NOMO-1 (cell line): ENCODE measurements around the gene RNF181.
"Not testable (repeated sequence)": the region's sequence is repeated elsewhere in the genome, so short reads cannot be mapped to it uniquely, and the experiment has no call there.

Source experiments
- DNase-seq, 2 experiments: peaks; one replicate each; lab custom pipeline; 2025; ENCODE audit not compliant: unreplicated experiment in 2 of 2; lab: John Stamatoyannopoulos, UW

Gene RNF181

DNA sequence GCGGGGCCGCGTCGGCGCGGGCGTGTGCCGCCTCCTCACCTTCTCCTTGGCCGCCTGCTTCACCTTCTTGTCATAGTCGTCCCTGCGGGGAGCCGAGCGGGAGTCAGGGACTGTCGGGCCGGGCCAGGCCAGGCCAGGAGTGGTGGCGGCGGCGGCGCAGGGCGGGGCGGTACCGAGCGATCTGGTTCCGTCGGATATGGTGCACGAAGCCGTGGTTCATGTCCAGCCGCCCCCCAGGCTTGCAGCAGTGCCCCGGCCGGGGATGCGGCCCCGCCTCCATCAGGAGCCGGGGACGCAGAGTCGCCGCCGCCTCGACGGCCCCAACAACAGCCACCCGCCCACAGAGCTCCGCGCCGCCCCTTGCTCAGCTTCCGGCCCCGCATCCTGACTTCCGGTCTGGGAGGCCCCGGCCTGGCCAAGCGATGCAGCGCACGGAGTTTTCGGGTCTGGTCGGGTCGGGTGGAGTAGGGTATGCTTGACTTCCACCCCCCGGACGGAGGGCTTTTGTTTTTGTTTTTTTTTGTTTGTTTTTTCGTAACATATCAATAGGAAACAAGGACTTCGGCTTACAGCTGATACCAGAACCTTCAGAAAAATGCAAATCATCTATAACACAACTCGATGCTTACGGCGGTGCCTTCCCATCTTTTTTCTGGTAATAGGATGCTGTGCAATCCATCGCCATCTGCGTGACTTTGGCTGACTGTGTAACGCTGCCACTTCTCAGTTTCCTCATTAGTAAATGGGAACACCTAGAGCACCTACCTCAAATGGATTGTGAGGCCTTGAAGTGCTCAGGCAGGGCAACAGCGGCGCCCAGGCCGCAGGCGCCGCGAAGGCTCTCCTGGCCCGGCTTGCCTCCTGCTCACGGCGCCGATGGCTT is 16.4 kb downstream of the RNF181 start, which contains the start of gene C2orf68:
TSS of gene C2orf68 (minus strand) at position 362 of the 883 bp plus-strand sequence. CDS start at position 280, 82 bp downstream.
- peak; percentile 81 to 92 for DNase-seq

DNA sequence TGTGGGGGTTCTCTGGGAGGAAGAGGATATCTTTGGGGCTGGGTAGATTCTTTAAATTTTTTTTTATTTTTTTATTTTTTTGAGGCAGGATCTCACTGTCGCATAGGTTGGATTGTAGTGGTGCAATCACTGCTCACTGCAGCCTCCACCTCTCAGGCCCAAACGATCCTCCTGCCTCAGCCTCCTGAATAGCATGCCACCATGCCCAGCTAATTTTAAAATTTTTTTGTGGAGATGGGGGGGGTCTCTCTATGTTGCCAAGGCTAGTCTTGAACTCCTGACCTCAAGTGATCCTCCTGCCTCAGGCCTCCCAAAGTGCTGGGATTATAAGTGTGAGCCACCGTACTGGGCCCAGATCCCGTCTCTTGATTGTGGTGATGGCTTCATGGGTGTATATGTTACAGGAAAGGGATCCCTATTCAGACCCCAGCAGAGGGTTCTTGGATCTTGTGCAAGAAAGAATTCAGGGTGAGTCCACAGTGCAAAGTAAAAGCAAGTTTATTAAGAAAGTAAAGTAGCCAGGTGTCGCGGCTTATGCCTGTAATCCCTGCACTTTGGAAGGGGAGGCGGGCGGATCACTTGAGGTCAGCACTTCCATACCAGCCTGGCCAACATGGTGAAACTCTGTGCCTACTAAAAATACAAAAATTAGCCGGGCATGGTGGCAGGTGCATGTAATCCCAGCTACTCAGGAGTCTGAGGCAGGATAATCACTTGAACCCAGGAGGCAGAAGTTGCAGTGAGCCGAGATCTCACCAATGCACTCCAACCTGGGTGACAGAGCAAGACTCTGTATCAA is 18.4 kb downstream of the RNF181 start:
- DNase-seq: no peak

DNA sequence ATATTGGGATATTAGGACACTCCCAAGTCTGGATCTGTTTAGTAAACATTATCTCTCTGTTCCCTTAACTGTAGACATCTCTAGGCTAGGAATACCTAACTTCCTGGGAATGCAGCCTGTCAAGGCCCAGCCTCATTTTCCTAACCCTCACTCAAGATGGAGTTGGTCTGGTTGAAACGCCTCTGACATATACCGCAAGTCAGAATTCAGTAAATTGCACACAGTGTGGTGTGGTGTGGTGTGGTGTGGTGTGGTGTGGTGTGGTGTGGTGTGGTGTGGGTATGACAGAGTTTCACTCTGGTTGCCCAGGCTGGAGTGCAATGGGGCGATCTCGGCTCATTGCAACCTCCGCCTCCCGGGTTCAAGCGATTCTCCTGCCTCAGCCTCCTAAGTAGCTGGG is 19.2 kb downstream of the RNF181 start:
- DNase-seq: not testable (repeated sequence)

DNA sequence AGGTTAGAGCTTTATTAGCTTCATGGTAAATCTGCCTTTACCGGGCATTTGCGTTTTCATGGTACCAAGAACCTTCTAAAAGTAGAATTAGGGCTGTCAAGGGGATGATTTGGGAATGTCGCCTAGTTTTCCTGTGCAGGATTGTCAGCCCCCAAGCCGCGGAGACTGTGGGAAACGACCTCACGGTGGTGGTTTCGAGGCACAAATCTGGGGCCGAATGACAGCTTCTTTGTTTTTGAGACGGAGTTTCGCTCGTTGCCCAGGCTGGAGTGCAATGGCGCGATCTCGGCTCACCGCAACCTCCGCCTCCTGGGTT is 19.8 kb downstream of the RNF181 start:
- DNase-seq: no peak

DNA sequence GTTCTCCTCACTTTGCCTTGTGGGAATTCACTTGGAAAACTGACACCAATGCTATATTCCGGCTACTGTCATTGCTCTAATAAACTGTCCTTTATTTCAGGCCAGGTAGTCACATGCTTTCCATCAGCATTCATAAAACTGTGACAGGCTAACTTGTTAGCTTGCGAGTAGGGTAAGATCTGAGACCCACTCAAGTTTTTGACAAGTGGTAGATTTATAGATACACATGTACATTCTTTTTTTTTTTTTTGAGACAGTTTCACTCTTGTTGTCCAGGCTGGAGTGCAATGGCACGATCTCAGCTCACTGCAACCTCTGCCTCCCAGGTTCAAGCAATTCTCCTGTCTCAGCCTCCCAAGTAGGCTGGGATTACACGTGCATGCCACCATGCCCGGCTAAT is 22.2 kb downstream of the RNF181 start:
- not testable (repeated sequence) for DNase-seq

DNA sequence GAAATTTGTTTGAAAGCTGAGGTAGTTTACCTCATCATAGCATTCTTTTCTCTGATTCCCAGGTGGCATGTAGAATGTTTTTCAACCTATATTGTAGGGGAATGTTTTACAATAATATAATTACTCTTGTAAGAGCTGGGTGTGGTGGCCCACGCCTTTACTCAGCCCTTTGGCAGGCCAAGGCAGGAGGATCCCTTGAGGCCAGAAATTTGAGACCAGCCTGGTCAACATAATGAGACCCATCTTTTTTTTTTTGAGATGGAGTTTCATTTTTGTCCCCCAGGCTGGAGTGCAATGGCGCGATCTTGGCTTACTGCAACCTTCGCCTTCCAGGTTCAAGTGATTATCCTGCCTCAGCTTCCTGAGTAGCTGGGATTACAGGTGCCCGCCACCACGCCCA is 24.1 kb downstream of the RNF181 start:
- no peak for DNase-seq

DNA sequence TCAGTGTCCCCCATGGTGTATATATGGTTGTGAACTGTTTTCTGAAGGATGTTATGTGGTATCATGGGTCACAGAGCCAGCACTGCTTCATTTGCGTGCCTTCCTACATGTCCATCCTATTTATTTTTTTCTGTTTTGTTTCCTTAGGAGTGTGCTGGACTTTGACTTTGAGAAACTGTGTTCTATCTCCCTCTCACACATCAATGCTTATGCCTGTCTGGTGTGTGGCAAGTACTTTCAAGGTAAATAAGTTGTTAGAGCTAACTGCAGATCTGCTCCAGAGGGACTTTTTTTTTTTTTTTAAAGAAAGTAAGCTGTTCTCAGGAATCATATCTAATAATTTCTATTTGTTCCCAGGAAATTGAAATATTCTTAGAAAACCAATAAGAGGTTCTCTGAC is 25.8 kb downstream of the RNF181 start:
- no peak for DNase-seq

DNA sequence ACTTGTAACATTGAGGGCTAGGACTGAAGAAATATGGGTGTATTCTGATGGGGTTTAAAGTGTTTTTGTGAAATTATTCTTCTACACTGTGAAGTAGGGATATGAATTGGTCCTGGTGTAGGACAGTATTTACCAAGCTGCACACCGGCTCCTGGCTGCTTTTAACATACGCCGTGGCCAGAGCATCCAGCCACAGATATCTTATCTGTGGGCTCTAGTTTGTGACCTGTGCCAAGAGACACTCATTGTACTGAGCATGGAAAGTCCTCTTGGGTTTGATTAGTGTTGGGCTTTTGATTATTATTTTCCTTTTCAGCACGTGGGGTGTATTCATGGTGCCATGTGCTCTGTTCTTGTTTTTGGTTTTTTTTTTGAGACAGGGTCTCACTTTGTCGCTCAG is 28.4 kb downstream of the RNF181 start:
- no peak for DNase-seq

DNA sequence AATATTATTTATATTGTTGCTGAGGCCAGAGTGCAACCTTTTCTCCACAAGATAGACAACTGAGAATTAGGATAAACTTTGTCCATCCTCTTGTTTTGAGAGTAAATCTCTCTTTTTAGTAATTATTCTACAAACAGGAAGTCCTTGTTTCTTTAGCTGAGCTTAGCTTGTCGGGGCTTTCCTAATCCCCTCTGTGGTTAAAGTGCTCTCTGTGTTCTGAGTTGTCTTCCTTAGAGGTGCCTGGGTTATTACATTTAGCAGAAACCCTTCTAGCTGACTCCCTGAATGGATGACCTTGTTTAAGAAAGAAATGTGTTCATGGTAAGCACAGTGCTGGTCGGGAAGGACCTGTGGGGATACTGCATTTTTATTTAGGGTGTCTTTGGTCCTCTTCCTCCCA is 33.1 kb downstream of the RNF181 start:
- DNase-seq: no peak

DNA sequence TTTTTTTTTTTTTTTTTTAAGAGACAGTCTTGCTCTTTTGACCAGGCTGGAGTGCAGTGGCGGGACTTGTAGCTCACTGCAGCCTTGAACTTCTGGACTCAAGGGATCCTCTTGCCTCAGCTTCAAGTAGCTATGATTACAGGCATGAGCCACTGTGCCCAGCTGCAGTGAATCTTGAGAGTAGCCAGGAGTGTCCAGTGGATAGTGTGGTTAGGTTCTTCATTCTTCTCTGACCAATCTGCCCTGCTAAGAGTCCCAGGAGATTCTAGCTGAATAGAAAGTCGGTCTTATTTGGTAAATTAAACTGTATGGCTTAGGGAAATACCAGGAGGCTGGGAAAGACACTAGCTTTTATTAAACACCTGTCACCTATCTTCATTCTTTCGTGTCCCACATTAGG is 35.8 kb downstream of the RNF181 start:
- DNase-seq: no peak

DNA sequence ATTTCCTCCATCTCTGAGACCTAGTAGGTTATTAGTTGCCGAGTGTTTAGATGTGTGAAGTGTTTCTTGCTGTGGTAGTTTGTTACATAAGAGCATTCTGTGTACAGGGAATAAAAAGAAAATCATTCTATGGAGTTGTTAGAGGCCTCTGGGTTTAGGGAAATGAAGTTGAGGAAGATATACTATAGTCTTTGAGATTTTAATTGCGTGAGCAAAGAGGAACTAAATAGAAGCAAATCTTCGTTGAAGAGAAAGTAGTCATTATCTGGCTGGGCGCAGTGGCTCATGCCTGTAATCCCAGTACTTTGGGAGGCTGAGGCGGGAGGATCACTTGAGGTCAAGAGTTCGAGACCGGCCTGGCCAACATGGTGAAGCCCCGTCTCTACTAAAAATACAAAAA is 39.5 kb downstream of the RNF181 start:
- peak in 1 of 2 experiments; percentile 45 for DNase-seq

DNA sequence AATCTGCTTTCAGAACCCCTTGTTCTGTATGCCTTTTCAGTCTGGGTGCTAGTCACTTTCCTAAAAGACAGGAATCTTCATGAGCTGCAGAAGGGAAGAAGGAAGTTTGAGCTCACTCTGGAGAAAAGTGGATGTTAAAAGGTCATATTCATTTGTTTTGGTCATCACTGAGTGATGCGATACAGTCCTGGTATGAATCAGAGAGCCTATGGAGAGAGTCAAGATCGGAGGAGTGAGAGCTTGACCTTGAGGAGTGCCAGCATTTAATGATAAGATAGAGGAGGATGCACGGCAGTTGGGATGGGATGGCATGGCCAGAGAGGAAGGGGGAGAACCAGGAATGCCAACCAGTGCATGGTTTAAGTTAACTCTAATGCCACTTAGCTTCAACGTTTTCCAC is 40.1 kb downstream of the RNF181 start:
- no peak for DNase-seq

DNA sequence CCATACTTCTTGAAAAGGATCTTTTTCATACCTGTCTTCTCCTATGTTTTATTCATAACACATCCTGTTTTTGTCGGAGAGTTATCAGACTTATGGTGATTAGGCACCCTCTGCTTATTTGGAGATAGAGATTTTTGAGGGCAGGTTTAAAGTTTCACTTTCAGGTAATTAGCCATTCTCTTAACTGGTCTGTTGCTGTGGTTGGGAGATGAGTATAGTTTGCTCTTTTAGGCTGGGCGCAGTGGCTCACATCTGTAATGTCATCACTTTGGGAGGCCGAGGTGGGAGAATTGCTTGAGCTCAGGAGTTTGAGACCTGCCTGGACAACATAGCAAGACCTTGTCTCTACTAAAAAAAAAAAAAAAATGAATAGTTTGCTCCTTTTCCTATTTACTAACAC is 47.2 kb downstream of the RNF181 start:
- no peak for DNase-seq

DNA sequence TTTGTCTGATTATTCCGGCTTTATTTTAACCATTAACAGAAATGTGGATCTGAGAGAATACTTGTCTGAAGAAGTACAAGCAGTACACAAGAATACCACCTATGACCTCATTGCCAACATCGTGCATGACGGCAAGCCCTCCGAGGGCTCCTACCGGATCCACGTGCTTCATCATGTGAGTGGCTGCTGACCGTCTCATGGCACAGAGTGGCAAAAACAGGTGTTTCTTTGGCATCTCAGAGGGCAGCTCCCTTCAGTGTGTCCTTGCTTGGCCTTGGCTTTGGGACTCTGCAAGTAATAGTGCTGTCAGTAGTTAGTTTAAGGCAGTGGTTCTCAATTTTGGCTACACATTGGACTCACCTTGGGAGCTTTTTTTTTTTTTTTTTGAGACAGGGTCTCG is 49.4 kb downstream of the RNF181 start:
- no peak for DNase-seq

DNA sequence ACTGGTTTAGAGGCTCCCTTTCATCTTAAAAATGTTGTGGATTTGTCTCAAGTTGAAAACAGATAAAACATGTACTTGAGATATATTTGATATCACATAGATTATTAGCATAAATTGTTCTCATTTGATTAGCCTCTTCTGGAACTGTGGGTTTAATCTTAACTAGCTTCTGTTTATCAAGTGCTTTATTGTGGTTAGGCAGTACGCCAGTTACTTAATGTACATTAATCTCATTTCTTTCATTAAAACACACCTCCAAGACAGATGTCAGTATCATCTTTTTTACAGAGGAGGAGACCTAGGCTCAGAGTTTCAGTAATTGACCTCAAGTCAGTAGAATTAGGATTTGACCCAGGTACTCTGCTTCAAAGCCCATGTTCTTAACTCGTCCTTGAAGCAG is 50.6 kb downstream of the RNF181 start:
- DNase-seq: no peak
